ENCODE results near the gene SART3. TPM values are rescaled to one million over a fixed set of nuclear protein-coding genes. Genes with fewer than 3 reads are reported as not detected.

SART3 gene
- total and polyA plus RNA-seq, 10 donors = 13.1 to 118 (median 64.9) TPM

DNA sequence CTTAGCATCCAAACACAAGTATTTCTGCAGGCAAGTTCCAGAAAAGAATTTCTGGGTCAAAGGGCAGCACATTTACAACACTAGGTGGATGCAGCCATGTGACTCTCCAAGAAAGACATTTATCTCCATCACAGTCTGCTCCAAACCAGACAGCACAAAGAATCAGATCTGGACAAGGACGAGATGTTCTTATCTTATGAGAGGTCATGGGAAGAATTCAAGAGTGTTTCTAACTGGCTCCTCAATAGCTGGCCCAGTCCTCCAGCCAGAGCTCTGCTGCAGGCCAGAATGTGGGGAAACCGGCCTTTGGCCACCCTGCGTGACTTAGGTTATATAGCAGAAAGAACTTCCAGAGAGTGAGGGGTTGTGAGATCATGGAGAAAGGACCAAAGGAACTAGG is 19.6 kb upstream of the SART3 start:
- Histone ChIP-seq H3K27ac (peak overlapping the region in 3 of 8 donors; percentile 14 to 49 (median 44)), H3K9me3 (no peaks in the 10 kb centered on the region), H3K4me3 (no peak overlapping the region), H3K27me3 (replicated peaks in 1 of 7) (no peaks in the 10 kb centered on the region), H3K4me1 (peaks cover 0 to 19% (median 0%) of the 10 kb centered on the region in 6 donors), H3K36me3 (no peaks in the 10 kb centered on the region)
- peak; percentile 22 for DNase-seq
- WGBS, 5 donors = 56 to 88% (median 73%) methylated on average over 3 of the region's 3 CpGs
- intact Hi-C loops (cut with DNase I; ENCODE audit: low total_unique reads) = no loop called here
- TF ChIP-seq POLR2A (IDR thresholded peaks at IDR 0.05) = no peak
- no peak for TF ChIP-seq CTCF (IDR thresholded peaks at IDR 0.05 in 8 of 11, conservative IDR thresholded peaks at IDR 0.05 in 3 of 11)

- Histone ChIP-seq H3K9me3 (no peaks in the 10 kb centered on the region), H3K27me3 (replicated peaks in 1 of 7) (no peaks in the 10 kb centered on the region), H3K27ac (peak overlapping the region in 2 of 8 donors; percentile 0 to 58), H3K4me3 (no peak overlapping the region), H3K36me3 (no peaks in the 10 kb centered on the region), H3K4me1 (peaks cover 0 to 24% (median 2%) of the 10 kb centered on the region in 6 donors)
- DNase-seq = no peak
- 91 to 95% (median 94%) methylated on average over 3 of the region's 3 CpGs for WGBS, 5 donors
- no peak for TF ChIP-seq POLR2AphosphoS5 (IDR thresholded peaks at IDR 0.05)
- no peak for TF ChIP-seq CTCF (IDR thresholded peaks at IDR 0.05 in 8 of 11, conservative IDR thresholded peaks at IDR 0.05 in 3 of 11)
- intact Hi-C loops (cut with DNase I; ENCODE audit: low total_unique reads) = no loop called here
Observed at GRCh38 chr12:108578813-108579212, 17.8 kb upstream of the SART3 start.

- DNase-seq = no peak
- Histone ChIP-seq H3K27me3 (replicated peaks in 1 of 7) (no peaks in the 10 kb centered on the region), H3K9me3 (no peaks in the 10 kb centered on the region), H3K4me3 (no peak overlapping the region), H3K36me3 (no peaks in the 10 kb centered on the region), H3K27ac (peak overlapping the region in 1 of 8 donors; percentile 58), H3K4me1 (peaks cover 0 to 27% (median 3%) of the 10 kb centered on the region in 6 donors)
- WGBS, 5 donors = 60 to 100% (median 69%) methylated on average over 2 of the region's 2 CpGs
- TF ChIP-seq POLR2A (IDR thresholded peaks at IDR 0.05) (no peak), POLR2AphosphoS5 (IDR thresholded peaks at IDR 0.05) (no peak), CTCF (IDR thresholded peaks at IDR 0.05 in 8 of 11, conservative IDR thresholded peaks at IDR 0.05 in 3 of 11) (no peak)
- intact Hi-C loops (cut with DNase I; ENCODE audit: low total_unique reads) = no loop called here
Observed at GRCh38 chr12:108578264-108578663, 17.3 kb upstream of the SART3 start.

GRCh38 chr12:108577458-108577857 is 16.5 kb upstream of the SART3 start:
- Histone ChIP-seq H3K4me1 (peaks cover 0 to 35% (median 5%) of the 10 kb centered on the region in 6 donors), H3K4me3 (no peak overlapping the region), H3K36me3 (no peaks in the 10 kb centered on the region), H3K9me3 (no peaks in the 10 kb centered on the region), H3K27ac (no peak overlapping the region), H3K27me3 (replicated peaks in 1 of 7) (no peaks in the 10 kb centered on the region)
- TF ChIP-seq POLR2A (IDR thresholded peaks at IDR 0.05) (no peak), POLR2AphosphoS5 (IDR thresholded peaks at IDR 0.05) (no peak), CTCF (IDR thresholded peaks at IDR 0.05 in 8 of 11, conservative IDR thresholded peaks at IDR 0.05 in 3 of 11) (no peak)
- intact Hi-C loops (cut with DNase I; ENCODE audit: low total_unique reads) = no loop called here
- DNase-seq = no peak
